H54 (cell line): ENCODE measurements around the gene DCLRE1B.

Experiments
- DNase-seq: peaks from one replicate; pipeline ENCODE4 v3.0.0; 2011; ENCODE audit warnings: low spot score, mixed read lengths; ENCODE audit not compliant: insufficient read length
- FAIRE-seq: peaks from 3 replicates; lab custom pipeline; 2011; peaks lifted over from hg19 to GRCh38; lab: Jason Lieb, UNC
- POLR2A ChIP-seq: IDR thresholded peaks from 2 replicates; pipeline ENCODE4 v1.6.1; 2011; ENCODE audit warnings: low read depth, mild to moderate bottlenecking, low read length

Gene DCLRE1B

GRCh38 chr1:113958691-113959090 is 53.6 kb downstream of the DCLRE1B start:
- peak; percentile 72 for FAIRE-seq

GRCh38 chr1:113963281-113963906 is 58.3 kb downstream of the DCLRE1B start:
- no peak for TF ChIP-seq POLR2A
- no peak for DNase-seq
- FAIRE-seq = no peak

More at GRCh38 chr1:113958691-113959090, 53.6 kb downstream of the DCLRE1B start:
- DNase-seq = no peak
- TF ChIP-seq POLR2A = no peak
